GM10266 (cell line): ENCODE results near the gene ARL3.
A peak's percentile ranks its signal among the peaks of the same experiment; 100 is the strongest.
"Not testable (repeated sequence)": the region's sequence is repeated elsewhere in the genome, so short reads cannot be mapped to it uniquely, and the experiment has no call there.

ENCODE experiments used
- DNase-seq: peaks from one replicate; pipeline ENCODE4 v3.0.0; 2012; ENCODE audit errors: extremely low spot score
- CTCF ChIP-seq: IDR thresholded peaks from 2 replicates; pipeline ENCODE4 v1.5.1; 2012; ENCODE audit warnings: mild to moderate bottlenecking, low read depth; ENCODE audit not compliant: control insufficient read depth, insufficient read depth; ENCODE audit errors: missing control alignments

The ARL3 gene

GRCh38 chr10:102721954-102722353 is 7.8 kb upstream of the ARL3 start:
- TF ChIP-seq CTCF: no peak
- DNase-seq: no peak

GRCh38 chr10:102720775-102721301 is 6.6 kb upstream of the ARL3 start:
- no peak for DNase-seq
- no peak for TF ChIP-seq CTCF

- DNase-seq: no peak
- TF ChIP-seq CTCF: no peak
Measured at GRCh38 chr10:102720337-102720736, 6.1 kb upstream of the ARL3 start.

- no peak for DNase-seq
- TF ChIP-seq CTCF: no peak
Measured at GRCh38 chr10:102718220-102718619, 4.0 kb upstream of the ARL3 start.

- not testable (repeated sequence) for DNase-seq
Measured at GRCh38 chr10:102716900-102717565, 2.8 kb upstream of the ARL3 start.

GRCh38 chr10:102715880-102716279 is 1.7 kb upstream of the ARL3 start:
- TF ChIP-seq CTCF: no peak

GRCh38 chr10:102714621-102715455 is 641 bp upstream of the ARL3 start, which contains the start of gene SFXN2:
TSS of gene SFXN2 (plus strand) at chr10:102714636. CDS start at chr10:102726637, 12,001 bp downstream.
- TF ChIP-seq CTCF: peak; percentile 36
- no peak for DNase-seq

More at GRCh38 chr10:102715880-102716279, 1.7 kb upstream of the ARL3 start:
- no peak for DNase-seq
